Right atrium auricular region (tissue), 2 donors: Measurements from ENCODE around the gene LRFN2. TPM values are rescaled to one million over a fixed set of nuclear protein-coding genes. Genes with fewer than 3 reads are reported as not detected.

Experiments used
- DNase-seq: peaks from one replicate; pipeline ENCODE4 v3.0.0-alpha.2; 2019; ENCODE audit warnings: low spot score
- H3K27ac ChIP-seq, 2 donors: fragments of 200-600 bp; sonication (generic); 1 replicate in 1 of 2; 2 replicates in 1 of 2; pipeline ENCODE4 v1.5.1; 2016 to 2019
- H3K27me3 ChIP-seq, 2 donors: fragments of 200-600 bp; sonication (generic); one replicate each; pipeline versions ENCODE4 v1.5.1 to v1.6.0; 2017 to 2019
- H3K36me3 ChIP-seq: fragments of 200-600 bp; sonication (generic); one replicate; pipeline ENCODE4 v1.5.1; 2016
- H3K4me1 ChIP-seq, 2 donors: fragments of 200-600 bp; sonication (generic); one replicate each; pipeline versions ENCODE4 v1.5.1 to v1.6.0; 2017 to 2019
- H3K4me3 ChIP-seq, 2 donors: fragments of 200-600 bp; sonication (generic); 1 replicate in 1 of 2; 2 replicates in 1 of 2; pipeline ENCODE4 v1.5.1; 2017 to 2019; ENCODE audit warnings: mild to moderate bottlenecking in 1 of 2, moderate library complexity in 1 of 2
- H3K9me3 ChIP-seq, 2 donors: fragments of 200-600 bp; sonication (generic); one replicate each; pipeline ENCODE4 v1.5.1; 2019
- total RNA-seq, 2 donors: library from RNA; depleted of rRNA; stranded (reverse); fragments of >200 nt; gene quantifications; one replicate each; pipeline ENCODE4 v1.1.0, GENCODE V29; 2016
- TF ChIP-seq, protein P1 (sequence below), 2 donors: fragments of 200-600 bp; sonication (generic); IDR thresholded peaks; one replicate each; pipeline ENCODE4 v1.5.1; 2019; ENCODE audit warnings: antibody characterized with exemption in 2 of 2

LRFN2 gene
- total RNA-seq, 2 donors from 2014 or later: not detected

DNA sequence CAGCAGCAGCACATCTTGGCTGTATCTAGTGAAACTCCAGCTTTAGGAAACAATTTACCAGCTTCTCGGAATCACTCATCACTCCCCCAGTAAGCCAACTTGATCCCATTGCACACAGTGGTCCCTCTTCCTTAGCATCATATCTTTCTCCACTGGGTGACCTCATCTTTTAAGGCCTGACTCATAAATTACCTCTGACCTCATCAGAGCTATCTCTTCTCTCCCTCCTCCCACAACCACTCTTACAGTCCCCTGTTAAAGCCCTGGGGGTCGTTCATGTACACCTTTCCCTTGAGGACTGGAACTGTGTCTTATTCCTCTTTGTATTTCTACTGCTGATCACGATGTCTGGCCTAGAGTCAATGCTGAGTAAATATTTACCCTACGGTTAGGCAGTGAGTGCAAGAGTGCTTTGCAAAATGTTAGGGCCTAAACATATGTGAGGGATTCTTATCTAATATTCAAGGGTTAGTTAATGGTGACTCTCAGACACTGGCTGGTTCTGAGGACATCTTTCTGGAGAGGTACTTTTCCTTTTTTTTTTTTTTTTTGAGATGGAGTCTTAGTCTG lies 187.2 kb downstream of the LRFN2 start:
- H3K4me1 ChIP-seq: no peaks in the 10 kb centered on the region
- no peaks in the 10 kb centered on the region for H3K27me3 ChIP-seq
- no peaks in the 10 kb centered on the region for H3K9me3 ChIP-seq
- H3K27ac ChIP-seq: no peak overlapping the region
- DNase-seq: no peak
- no peak overlapping the region for H3K4me3 ChIP-seq
- no peaks in the 10 kb centered on the region for H3K36me3 ChIP-seq
- TF ChIP-seq, protein P1, sequence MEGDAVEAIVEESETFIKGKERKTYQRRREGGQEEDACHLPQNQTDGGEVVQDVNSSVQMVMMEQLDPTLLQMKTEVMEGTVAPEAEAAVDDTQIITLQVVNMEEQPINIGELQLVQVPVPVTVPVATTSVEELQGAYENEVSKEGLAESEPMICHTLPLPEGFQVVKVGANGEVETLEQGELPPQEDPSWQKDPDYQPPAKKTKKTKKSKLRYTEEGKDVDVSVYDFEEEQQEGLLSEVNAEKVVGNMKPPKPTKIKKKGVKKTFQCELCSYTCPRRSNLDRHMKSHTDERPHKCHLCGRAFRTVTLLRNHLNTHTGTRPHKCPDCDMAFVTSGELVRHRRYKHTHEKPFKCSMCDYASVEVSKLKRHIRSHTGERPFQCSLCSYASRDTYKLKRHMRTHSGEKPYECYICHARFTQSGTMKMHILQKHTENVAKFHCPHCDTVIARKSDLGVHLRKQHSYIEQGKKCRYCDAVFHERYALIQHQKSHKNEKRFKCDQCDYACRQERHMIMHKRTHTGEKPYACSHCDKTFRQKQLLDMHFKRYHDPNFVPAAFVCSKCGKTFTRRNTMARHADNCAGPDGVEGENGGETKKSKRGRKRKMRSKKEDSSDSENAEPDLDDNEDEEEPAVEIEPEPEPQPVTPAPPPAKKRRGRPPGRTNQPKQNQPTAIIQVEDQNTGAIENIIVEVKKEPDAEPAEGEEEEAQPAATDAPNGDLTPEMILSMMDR (IDR thresholded peaks at IDR 0.05): no peak

DNA sequence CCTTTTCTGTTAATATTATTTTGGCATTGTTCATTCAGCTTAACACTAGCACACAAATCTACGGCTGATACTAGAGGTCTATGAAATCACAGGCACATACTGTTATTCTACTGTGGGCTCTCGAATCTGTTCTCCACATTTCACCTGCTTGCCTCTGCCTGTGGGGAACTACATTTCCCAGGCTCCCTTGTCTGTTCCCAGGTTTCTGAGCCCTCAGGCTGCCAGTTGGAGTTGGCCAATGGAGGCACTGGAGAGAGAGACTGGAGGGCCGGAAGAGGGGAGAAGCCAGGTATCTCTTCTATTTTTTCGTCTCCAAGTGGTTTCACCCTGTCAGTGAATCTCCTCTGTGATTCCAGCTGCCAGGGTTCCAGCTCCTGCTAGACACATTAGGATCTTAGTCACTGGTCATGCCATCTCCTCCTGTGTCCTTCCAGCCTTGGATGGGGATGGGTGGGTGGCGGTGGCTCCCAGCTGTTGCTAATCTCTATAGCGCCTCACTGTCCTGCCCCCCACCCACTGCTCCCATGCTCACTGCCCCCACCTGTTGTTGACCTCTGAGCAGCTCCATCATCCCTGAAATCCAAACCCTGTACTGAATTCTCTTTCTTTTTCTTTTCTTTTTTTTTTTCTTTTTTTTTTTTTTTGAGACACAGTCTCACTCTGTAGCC lies 188.2 kb downstream of the LRFN2 start:
- H3K27me3 ChIP-seq: no peaks in the 10 kb centered on the region
- no peaks in the 10 kb centered on the region for H3K4me1 ChIP-seq
- DNase-seq: no peak
- TF ChIP-seq, protein P1 (IDR thresholded peaks at IDR 0.05): no peak
- no peaks in the 10 kb centered on the region for H3K36me3 ChIP-seq
- H3K4me3 ChIP-seq: no peak overlapping the region
- no peak overlapping the region for H3K27ac ChIP-seq
- no peaks in the 10 kb centered on the region for H3K9me3 ChIP-seq

DNA sequence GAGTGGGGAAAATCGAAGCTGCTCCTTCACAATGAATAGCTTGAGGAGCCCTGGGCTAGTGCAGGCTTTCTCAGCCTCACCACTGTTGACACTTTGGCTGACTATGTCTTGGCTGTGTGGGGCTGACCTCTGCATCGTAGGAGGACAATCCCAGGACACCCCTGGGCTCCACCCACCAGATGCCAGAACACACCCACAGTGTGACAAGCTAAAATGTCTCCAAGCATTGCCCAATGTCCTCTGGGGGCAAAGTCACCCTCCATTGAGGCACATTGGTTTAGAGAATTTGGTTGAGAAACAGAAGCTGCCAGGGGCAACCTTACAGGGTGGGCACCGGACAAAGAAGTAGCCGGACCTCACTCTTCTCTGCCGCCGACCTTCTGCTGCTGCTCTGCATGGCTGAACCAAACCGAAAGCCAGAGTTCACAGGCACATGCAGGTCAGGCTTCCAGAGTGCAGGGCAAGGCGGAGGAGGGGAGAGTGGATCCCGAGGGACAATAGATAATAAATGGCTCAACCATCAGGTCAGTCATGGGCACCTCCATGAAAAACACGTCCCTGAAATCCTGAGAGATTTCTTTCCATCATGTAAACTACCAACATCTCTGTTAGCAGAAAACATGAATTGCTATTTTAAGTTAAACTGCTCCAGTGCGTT lies 189.0 kb downstream of the LRFN2 start:
- Histone ChIP-seq H3K4me1 (no peaks in the 10 kb centered on the region), H3K27ac (no peak overlapping the region), H3K9me3 (no peaks in the 10 kb centered on the region), H3K36me3 (no peaks in the 10 kb centered on the region), H3K4me3 (no peak overlapping the region), H3K27me3 (no peaks in the 10 kb centered on the region)
- TF ChIP-seq, protein P1 (IDR thresholded peaks at IDR 0.05): no peak
- DNase-seq: no peak

DNA sequence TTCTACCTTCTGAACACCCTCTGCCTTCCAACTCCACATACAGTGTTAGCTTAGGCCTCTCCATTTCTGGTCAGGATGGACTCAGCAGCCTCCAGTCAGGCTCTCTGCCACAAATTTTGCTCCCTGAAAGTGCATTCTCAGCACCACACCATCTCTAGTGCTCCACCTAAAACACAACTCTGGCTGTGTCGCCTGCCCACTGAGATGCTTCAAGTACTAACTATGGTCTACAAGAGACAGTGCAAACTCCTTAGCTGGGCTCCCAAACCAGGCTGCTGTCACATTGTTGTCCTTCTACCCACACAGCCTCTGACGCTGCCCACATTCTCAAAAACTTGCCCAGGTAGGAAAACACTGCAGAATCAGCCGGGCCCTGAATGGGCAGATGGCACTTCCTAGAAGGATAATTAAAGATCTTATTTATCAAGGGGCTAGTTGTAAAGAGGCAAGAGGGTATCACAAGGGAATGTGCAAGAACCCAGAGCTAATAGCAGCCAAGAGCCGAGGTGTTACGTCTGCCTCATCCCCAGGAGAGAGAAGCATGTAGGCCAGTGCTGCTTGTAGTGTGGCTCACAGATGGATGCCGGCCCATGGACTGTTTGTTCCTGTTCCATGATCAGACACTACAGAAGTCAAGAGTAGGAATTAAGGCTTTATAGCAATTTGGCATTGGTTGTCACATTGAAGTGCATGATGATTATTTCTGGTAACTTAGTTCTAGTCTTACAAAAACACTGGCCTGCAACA lies 189.7 kb downstream of the LRFN2 start:
- H3K4me1 ChIP-seq: no peaks in the 10 kb centered on the region
- H3K36me3 ChIP-seq: no peaks in the 10 kb centered on the region
- TF ChIP-seq, protein P1 (IDR thresholded peaks at IDR 0.05): no peak
- H3K9me3 ChIP-seq: no peaks in the 10 kb centered on the region
- no peaks in the 10 kb centered on the region for H3K27me3 ChIP-seq
- DNase-seq: no peak
- H3K4me3 ChIP-seq: no peak overlapping the region
- H3K27ac ChIP-seq: no peak overlapping the region

DNA sequence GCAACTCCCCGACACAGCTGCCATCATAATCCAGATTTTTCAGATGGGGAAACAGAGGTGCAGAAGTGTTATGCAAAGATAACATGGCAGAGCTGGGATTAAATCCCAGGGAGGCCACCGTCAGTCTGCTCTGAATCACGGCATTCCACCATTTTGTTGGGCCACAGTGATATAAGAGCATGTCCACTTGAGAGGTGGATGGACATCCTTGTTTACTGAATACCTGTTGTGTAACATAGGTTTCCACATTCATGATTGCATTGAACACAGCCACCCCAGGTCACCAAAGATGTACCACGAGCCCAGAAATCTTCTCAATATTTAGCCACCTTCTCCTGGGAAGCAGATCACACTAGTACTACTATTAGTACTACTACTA lies 191.5 kb downstream of the LRFN2 start:
- H3K27ac ChIP-seq: no peak overlapping the region
- H3K27me3 ChIP-seq: no peaks in the 10 kb centered on the region
- no peaks in the 10 kb centered on the region for H3K4me1 ChIP-seq
- no peak for DNase-seq
- no peaks in the 10 kb centered on the region for H3K9me3 ChIP-seq
- H3K36me3 ChIP-seq: no peaks in the 10 kb centered on the region
- H3K4me3 ChIP-seq: no peak overlapping the region
- TF ChIP-seq, protein P1 (IDR thresholded peaks at IDR 0.05): no peak
